Activated CD8-positive, alpha-beta memory T cell treated with anti-CD3 and anti-CD28 coated beads, Interleukin-2, amount 50 U/mL, for 24 hours (primary cell): ENCODE measurements around the gene C2CD3.

Source experiments
- DNase-seq: peaks from one replicate; pipeline ENCODE4 v3.0.0-alpha.2; 2020; ENCODE audit errors: extremely low read depth

C2CD3 gene

DNA sequence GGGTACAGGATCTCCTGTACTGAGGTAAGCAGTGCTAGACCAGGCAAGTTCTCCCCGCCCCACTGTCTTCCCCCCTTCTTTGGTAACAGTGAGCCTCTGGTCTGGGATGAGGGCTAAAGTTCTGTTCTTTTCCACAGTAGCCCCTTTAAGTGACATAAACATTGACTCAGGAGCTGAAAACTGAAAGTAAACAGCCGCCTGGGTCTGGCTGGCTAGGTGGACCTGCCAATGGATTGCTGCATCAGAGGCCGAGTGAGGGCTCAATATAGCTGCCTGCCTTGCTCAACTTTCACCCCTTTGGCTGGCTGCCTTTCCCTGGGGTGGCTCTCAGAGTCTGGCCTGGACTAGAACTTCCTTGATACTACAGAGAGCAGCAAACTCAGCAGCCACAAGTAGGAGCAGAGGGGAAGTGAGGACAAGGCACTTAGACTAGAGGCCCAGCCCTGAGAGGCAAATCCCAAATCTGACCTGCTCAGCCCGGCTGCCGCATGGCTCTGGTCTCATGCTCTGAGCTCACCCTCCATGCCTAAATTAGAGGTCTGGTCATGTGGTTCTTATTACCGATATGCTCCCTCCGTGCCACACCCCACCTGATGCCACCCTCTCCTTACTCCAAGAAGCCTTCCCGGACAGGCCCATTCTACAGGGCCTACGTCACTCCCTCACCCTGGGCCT, 152.3 kb downstream of the C2CD3 start:
- no peak for DNase-seq

DNA sequence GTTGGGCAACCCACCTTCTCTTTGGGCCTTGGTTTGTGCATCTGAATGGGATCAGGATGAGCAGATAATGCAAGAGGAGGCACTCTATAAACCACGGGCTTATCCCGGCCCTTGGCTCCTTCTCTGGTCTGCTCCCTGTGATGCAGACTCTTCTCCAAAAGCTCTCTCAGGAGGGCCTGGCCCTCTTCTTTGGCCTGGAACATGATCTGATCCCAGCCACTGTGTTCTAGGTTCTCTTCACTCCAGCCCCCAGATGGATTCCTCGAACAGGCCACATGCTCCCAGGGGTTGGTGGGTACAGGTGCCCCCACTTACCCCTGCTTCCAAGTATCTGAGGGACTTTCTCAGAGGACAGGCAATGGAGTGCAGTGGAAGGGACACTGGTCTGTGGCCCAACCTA, 153.2 kb downstream of the C2CD3 start:
- no peak for DNase-seq

DNA sequence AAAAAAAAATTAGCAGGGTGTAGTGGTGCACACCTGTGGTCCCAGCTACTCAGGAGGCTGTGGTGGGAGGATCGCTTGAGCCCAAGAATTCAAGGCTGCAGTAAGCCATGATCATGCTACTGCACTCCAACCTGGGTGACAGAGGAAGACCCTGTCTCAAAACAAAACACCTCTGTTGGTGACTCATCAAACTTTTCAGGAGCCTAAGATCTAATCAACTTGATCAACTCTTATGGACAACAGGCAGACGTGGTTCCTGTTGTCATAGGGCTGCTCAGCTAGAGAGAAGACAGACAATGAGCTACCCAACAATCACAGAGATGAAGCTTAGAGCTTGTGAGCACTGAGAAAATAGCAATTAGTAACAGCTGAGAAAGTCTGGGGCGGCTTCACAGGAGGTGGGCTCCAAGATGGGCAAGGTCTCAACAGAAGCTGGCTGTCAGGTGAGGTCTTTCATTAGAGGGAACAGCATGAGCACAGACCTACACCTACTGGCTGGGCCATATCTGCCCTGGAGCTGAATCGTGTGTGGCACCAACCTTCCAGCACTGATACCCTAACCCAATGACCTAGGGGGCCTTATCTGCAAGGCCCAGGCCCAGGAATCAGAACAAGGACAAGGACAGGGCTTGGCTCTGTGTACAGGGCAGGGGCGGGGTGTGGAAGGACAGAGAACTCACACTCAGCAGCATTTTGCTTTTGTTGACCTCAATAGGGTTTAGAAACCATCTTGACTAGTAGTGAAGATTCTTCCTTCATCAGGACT, 154.7 kb downstream of the C2CD3 start:
- DNase-seq = no peak

DNA sequence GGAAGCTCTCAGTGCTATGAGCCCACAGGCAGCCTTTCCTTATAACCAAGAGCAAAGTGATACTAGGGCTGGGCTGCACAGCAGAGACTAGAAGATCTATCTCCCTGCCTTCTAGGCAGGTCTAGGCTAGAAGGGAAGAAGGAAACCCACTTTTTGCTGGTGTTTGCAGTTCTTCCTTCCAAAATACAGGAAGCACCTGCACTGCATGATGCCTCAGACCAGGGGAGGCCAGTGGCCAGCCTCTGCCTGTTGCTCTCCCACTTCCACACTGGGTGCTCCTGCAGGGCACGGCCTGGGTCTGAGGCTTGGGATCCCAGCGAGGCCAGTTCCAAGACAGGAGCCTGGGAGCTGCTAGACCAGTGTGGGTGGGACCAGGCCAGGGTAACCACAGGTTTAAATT, 155.9 kb downstream of the C2CD3 start:
- DNase-seq = no peak

DNA sequence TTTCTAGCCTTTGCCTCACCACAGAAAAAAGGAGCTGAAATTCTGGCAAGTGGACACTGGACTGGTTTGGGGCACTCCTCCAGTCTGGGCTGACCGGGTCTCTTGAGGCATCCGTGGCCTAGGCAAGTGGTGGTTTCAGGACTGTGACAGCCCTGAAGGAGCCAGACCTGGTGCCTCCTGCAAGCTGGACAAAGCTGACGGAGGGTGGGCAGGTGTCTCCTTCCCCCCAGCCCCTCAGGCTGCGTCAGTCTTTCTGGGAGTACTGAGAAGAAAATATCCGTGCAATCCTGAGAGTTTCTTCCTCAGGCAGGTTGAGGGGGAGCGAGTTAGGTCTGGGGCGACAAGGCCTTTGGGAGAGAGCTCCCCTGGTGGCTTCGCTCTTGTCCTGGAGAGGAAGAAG, 157.7 kb downstream of the C2CD3 start:
- no peak for DNase-seq

DNA sequence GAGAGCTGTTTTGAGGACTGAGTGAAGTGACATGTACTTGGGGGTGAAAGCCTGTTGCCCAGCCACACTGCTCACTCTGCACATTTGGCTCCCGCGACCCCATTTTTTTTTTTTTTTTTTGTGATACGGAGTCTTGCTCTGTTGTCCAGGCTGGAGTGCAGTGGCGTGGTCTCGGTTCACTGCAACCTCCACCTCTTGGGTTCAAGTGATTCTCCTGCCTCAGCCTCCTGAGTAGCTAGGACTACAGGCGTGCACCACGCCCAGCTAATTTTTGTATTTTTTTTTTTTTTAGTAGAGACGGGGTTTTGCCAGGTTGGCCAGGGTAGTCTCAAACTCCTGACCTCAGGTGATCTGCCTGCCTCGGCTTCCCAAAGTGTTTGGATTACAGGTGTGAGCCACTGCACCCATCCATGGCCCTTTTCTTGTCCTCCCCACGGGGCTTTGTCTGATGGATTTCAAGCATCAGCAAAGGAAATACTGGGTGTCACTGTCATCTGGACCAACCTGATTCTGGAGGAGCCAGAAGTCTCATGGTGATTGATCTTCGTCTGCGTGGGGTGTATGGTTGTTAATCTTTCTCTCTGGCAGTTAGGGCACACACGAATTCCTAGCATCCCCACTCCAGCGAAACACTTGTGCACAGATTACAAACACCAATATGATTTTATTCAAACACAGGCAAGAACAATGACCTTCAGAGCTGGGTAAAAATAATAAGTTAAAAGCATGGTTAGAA, 158.6 kb downstream of the C2CD3 start:
- DNase-seq = no peak

DNA sequence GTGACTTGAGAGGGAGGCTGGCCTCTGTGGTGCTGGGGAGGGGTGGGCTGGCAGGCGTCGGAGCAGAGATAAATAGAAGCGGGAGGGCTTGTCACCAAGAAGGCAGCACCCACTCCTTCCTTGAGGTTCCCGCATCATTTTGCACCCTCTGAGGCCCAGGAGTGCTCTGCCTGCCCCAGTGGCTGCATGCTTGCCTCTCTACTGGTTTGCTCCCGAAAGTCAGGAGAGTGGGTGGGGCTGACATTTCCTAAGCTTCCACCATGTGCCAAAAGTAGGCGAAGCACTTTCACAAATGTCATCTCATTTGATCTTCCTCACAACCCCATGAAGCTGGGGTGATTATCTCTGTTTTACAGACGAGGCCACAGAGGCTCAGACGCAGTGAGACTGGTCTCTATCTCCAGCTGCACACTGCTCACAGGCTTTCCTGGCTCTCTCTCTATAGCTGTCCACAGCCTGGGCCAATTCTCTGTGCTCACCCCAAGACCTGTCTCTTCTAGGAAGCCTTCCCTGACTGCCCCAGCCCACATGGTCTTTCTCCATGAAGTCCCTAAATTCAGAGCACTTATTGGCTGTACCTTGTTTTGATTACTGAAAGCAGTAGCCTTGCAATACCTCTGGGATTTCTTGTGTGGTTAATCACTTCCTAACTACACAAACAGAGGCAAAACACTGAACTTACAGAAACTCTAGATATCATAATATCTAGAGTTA, 159.3 kb downstream of the C2CD3 start:
- DNase-seq = no peak

DNA sequence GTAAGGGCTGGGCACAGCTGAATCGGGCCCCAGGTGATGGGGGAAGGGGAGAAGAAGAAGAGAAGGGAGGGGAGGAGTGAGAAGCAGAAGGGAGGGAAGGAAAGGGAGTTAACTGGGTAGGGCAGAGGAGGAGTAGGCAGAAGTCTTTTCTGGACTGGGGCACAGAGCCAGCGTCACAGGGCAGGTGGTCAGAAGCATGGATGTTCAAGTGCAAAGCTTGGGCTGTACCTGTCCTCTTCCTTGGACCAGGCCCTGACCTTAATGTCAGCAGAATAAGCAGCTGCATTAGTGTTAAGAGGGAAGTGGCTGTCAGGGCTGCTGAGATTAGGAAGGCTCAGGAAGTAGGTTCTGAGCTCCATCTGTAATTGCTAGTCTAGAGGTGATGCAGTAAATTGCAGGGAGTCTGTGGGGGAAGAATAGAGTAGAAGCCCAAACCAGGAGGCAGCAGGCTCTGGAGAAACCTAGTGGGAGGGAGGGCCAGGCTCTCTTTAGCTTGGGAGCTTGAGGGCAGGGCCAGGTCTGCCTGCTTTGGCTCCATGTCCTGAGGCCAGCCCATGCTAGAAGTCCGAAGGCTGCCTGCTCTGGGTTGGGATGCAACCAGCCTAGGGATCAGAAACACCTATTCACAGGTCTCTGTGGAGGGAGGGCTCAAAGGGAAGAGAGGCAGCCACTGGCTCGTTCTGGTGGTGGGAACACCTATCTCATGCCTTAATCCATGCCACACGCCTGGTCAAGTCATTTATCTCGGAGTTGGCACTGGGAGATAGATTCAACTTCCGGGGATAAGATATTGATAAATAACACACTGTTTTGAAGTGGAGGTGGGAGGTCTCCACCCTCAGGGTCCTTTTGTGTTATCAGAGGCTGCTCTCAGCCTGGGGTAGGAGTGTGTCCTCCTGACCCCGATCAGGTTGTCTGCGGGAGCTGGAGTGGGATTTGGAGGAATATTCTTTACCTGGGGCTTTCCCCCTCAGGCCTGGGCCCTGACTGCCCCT, 160.2 kb downstream of the C2CD3 start:
- DNase-seq = no peak

DNA sequence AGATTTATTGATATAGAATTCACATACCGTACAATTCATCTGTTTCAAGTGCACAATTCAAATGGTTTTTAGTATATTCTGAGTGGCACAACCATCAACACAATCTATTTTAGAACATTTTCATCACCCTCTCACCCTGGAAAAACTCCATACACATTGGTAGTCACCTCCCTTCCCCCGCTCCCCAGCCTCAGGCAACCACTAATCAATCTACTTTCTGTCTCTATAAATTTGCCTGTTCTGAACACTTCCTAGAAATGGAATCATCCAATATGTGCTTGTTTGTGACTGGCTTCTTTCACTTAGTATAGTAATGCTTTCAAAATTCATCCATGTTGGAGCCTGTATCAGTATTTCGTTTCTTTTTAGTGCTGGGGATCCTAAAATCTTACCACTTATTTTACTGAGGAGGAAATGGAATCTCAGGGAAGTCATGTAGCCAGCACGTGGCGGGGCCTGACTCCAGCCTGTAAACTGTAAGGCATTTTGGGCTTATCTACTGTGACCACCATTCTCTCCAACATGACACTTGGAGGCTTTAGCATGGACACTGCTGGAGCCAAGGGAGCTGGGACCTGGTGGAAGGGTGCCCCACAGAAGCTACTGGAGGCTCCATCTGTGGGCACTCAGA, 161.0 kb downstream of the C2CD3 start:
- no peak for DNase-seq

DNA sequence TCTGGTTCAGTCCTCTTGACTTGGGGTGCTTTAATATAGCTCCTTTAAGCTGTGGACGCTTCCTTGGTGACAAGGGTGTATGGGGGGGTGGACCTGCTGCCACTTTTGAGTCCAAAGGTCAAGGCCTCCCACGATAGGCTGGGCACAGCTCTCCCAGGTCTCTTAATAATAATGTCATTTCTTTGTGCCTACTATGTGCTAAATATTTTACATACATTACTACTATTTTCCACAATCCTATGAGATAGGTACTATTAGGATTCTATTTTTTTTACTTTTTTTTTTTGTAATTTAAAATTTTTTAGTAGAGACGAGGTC, 161.6 kb downstream of the C2CD3 start:
- no peak for DNase-seq

DNA sequence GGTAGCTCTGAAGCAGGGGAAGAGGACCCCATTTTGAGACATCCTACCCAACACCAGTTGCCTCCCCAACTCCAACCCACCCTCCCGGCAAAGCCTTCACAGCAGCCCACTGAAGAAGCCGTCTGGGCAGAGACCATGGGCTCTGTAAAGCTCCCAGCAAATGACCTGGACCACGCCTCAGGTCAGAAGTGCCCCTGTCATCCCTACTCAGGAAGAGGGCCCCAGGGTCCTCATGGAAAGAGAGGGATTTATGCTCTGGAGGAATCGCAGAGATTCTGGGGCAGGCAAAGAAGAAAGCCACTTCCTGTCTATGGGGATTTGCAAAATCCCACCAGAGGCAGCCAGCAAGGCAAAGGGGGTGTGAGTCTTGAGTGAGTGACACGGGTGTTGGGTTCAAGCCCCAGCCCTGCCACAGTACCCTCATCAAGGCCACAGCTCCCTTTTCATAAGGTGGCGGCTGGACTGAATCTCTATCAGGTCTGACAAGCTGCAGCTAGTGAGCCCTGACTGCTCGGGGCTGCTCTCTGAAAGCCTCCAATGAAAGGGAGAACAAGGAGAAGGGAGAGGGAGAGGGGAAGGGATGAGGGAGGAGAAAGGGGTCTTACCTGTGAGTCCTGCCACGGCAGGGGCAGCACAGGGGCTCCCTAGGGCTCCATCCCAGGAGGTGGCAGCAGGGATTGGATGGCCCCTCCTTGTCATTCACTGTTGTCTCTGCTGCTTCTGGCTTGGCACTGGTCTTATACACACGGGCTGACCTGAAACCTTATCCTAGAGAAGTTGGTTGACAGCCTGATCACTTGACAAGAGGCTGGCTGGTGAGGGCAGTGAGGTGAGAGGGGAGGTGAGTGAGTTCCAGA, 162.2 kb downstream of the C2CD3 start, which contains the start of gene UCP3:
Gene UCP3 (minus strand): TSS at position 713 of the 857 bp plus-strand sequence. CDS start 2,043 bp downstream, outside the sequence.
- DNase-seq = no peak

DNA sequence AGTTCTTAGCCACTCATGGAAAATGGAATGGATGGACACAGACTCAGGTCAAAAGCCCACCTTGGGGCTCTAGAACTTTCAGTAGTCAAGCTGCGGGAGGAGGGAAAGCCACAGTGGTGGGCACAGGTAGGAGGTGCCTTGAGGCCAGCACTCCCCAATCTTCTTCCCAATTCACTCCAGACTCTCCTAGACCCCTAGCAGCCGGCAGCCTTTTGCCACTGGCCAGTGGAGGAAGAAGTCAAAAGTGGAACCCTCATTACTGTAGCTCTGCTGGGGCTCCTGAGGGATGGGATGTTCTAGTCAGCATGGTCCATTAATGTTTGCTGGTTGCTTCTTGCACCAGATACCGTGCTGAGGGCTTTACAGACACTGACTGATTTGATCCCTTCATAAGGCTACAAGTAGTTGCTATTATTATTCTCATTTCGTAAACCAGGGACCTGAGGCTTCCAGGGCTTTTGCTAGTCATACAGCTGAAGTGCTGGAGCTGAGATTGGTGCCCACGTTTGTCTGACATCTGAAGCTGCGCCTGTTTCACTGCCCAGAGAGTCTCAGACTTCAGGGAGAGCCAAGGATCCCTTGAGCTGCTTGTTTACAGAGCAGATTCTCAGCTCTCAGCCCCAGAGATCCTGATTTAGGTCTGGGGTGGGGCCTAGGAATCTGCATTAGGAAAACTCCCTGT, 163.0 kb downstream of the C2CD3 start:
- DNase-seq = no peak

DNA sequence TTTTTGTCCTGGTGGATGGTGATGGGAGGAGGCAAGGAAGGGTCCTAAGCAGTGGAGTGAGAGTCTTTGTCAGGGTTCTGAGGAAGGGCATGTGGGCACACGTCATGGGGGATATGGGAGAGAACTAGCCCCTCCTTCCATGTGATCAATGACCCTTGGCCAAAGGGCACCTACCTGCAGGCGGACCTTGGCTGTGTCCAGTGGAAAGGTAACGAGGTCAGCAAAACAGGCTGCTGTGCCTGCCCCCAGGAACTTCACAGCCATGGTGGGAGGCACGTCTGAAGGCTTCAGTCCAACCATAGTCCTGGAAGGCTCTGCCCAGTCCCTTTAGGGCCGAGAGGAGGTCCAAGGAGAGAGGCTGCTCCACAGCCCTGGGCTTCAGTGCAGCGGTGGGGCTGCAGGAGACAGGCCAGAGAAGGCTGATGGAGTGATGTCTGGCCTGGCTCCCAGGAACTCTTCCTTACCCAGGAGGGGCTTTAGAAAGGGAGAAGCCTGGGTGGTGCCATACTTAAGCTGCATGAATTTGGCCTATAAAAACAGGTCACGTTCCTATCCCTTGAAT, 164.0 kb downstream of the C2CD3 start:
- DNase-seq = no peak

DNA sequence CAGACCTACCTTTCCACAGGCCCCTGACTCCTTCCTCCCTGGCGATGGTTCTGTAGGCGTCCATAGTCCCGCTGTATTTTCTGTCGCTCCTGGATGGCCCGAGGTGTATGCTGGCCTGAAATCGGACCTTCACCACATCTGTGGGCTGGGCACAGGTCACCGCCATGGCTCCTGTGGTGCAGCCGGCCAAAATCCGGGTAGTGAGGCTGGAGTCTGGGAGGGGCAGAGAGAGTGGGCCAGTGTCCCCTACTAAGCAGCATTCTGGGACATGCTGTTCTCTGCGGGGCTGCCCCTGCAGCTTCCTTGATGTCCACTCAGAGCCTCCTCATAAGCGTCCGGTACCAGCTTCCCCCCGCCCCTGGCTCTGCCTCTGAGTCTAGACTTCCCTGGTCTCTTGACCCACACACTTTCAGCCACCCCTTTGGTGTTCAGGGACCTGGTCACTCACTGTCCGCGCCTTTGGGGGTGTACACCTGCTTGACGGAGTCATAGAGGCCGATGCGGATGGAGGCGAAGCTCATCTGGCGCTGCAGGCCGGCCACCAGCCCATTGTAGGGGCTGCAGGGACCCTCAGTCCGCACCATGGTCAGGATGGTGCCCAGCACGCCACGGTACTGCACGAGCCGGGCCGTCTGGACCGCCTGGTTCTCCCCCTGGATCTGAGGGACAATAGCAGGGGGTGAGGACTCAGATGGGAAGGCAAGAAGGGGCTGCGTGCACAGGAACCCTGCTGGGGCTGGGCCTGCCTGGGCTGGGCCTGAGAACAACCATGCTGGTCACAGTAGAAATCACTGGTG, 164.9 kb downstream of the C2CD3 start:
- DNase-seq = no peak

DNA sequence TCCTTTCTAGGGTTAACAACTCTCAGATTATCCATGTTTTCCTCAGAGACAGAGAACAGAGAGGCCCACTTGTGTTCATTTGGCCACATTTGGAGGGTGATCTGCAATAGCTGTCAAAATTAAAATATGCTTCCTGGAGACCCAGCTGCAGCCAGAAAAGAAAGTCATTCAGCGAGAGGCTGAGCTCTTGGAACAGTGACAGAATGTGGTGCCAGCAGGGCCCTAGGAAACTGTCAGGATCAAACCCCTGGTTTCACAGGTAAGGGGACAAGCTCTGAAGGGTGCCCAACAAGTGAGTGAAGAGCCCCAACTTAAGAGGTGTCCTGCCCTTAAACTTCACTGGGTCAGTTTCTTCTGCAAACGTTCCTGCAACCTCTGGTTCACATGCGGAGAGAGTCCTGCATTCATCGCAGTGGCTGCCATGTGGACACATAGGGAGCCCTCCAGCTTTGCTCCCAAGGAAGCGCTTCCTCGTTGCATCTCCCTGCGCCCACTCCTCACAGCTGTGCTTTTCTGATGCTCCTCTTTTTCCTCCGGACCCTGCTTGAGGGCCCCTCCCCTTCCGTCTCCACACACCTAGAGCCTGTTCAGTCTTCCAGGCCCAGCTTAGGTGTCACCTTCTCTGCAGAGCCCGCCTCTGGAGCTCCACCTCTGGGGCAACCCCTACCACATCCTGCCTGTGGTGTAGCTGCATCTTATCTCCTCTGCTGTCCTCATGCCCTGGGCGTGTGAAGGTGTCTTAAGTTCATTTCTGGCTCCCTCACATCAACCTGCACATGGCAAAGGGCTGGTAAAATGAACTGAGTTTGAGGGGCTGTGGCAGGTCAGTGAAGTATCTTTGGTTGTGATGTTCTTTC, 165.8 kb downstream of the C2CD3 start:
- DNase-seq = no peak

DNA sequence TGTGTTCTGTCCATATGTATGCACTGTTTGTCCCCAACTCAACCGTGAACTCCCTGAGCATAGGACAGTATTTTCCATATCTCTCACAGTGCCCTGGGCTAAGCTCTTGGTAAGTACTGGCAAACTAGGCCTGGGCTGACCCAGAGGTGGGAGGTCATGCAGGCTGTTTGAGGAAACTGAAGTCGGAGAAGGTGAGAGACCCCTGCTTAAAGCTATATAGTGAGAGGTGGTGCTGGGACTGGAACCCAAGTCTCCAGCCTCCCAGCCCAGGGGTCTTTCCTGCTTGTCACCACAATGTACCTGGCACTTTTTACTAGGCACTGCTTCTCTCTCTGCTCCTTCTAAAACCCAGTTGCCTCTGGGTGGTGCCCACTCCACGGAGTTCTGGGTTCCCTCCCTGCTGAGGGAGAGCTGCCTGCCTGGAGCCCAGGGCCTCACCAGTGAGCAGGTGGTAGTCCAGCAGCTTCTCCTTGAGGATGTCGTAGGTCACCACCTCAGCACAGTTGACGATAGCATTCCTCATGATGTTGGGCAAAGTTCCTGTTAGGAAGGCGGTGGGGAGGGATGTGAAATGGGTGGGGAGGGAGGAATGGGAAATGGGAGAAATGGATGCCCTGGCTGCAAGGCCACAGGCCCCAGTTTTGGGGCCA, 166.6 kb downstream of the C2CD3 start:
- DNase-seq = no peak
